Natural killer cell (primary cell): ENCODE measurements around the gene SHISAL1. TPM values are rescaled to one million over a fixed set of nuclear protein-coding genes. Genes with fewer than 3 reads are reported as not detected.

ENCODE experiments used
- ATAC-seq, 3 donors: fragments of 150-1000 bp in 2 of 3; fragments of 200-7000 bp in 1 of 3; cut with Tn5 transposase; 1 replicate in 1 of 3; 2 replicates in 2 of 3; pipeline ENCODE4 v1.10.0; 2021; ENCODE audit warnings: mild to moderate bottlenecking in 2 of 3, moderate library complexity in 2 of 3
- DNase-seq, 2 donors: peaks; one replicate each; pipeline versions ENCODE4 v3.0.0 to v3.0.0-alpha.2; 2013 to 2021; ENCODE audit warnings: mixed read lengths in 1 of 2
- H3K27ac ChIP-seq: one replicate; pipeline ENCODE4 v1.5.1; 2013; ENCODE audit warnings: mild to moderate bottlenecking, low read length
- H3K27me3 ChIP-seq: one replicate; pipeline ENCODE4 v1.6.1; 2013; ENCODE audit warnings: low read length; ENCODE audit not compliant: control insufficient read depth, insufficient read depth
- H3K36me3 ChIP-seq: one replicate; pipeline ENCODE4 v1.6.1; 2013; ENCODE audit warnings: low read length; ENCODE audit not compliant: control insufficient read depth, insufficient read depth
- H3K4me1 ChIP-seq: one replicate; pipeline ENCODE4 v1.6.1; 2013; ENCODE audit warnings: low read length; ENCODE audit not compliant: control insufficient read depth, insufficient read depth
- H3K4me3 ChIP-seq: one replicate; pipeline ENCODE4 v1.5.1; 2013; ENCODE audit warnings: low read length
- H3K9me3 ChIP-seq: one replicate; pipeline ENCODE4 v1.6.1; 2013; ENCODE audit warnings: low read length; ENCODE audit not compliant: control insufficient read depth, insufficient read depth
- H3K27ac Mint-ChIP-seq, 2 donors: one replicate each; pipeline ENCODE4 v1.8.0; 2022; ENCODE audit warnings: mild to moderate bottlenecking in 2 of 2, mixed read lengths in 2 of 2, moderate library complexity in 1 of 2
- H3K27me3 Mint-ChIP-seq, 2 donors: one replicate each; pipeline ENCODE4 v1.8.0; 2022; ENCODE audit warnings: low read depth in 2 of 2, mixed read lengths in 2 of 2
- H3K36me3 Mint-ChIP-seq: one replicate; pipeline ENCODE4 v1.8.0; 2022; ENCODE audit warnings: mixed read lengths
- H3K4me1 Mint-ChIP-seq, 2 donors: one replicate each; pipeline ENCODE4 v1.8.0; 2022; ENCODE audit warnings: mixed read lengths in 2 of 2
- H3K4me3 Mint-ChIP-seq: one replicate; pipeline ENCODE4 v1.8.0; 2022; ENCODE audit warnings: mild to moderate bottlenecking, moderate library complexity, mixed read lengths
- H3K9me3 Mint-ChIP-seq, 2 donors: one replicate each; pipeline ENCODE4 v1.8.0; 2022; ENCODE audit warnings: mixed read lengths in 2 of 2
- CTCF ChIP-seq: fragments of 200-600 bp; IDR thresholded peaks from one replicate; pipeline ENCODE4 v1.8.0; 2022; ENCODE audit warnings: antibody characterized with exemption
- WGBS: methylation state at CpG from one replicate; pipeline ENCODE4 v1.1.7; 2013; ENCODE audit warnings: missing lambda C conversion rate; ENCODE audit not compliant: insufficient coverage; 5-methylcytosine and 5-hydroxymethylcytosine counted together
- intact Hi-C: fragments of 100-400 bp; cut with micrococcal nuclease; formaldehyde crosslinking; loops from one replicate; pipeline ENCODE4 v1.14.2; 2022
- total RNA-seq, 4 donors: library from RNA; stranded (reverse); fragments of 120-200 nt in 1 of 4; gene quantifications; one replicate each; pipeline versions ENCODE4 v1.2.3 to v1.2.4, GENCODE V29; 2013 to 2022

Gene SHISAL1
- total RNA-seq, 3 donors from 2014 or later (not counting 1 experiment from before 2014, with no cell fraction given): not detected

GRCh38 chr22:44297470-44298061 lies 15.2 kb downstream of the SHISAL1 start:
- 87% methylated on average over 14 of the region's 14 CpGs for WGBS
- no peaks in the 10 kb centered on the region for H3K36me3 Mint-ChIP-seq
- no peak for DNase-seq
- intact Hi-C loops: no loop called here
- Histone ChIP-seq H3K9me3 (no peaks in the 10 kb centered on the region), H3K27ac (no peak overlapping the region), H3K4me3 (no peak overlapping the region), H3K4me1 (no peaks in the 10 kb centered on the region), H3K36me3 (no peaks in the 10 kb centered on the region), H3K27me3 (no peaks in the 10 kb centered on the region)
- H3K4me1 Mint-ChIP-seq: no peaks in the 10 kb centered on the region
- TF ChIP-seq CTCF: no peak
- H3K4me3 Mint-ChIP-seq: no peak overlapping the region
- no peaks in the 10 kb centered on the region for H3K9me3 Mint-ChIP-seq
- no peak overlapping the region for H3K27ac Mint-ChIP-seq
- peaks cover 0 to 4% of the 10 kb centered on the region in 2 donors for H3K27me3 Mint-ChIP-seq
- ATAC-seq: no peak

GRCh38 chr22:44295406-44295805 lies 17.3 kb downstream of the SHISAL1 start:
- Histone ChIP-seq H3K36me3 (no peaks in the 10 kb centered on the region), H3K4me1 (peaks cover 10% of the 10 kb centered on the region), H3K9me3 (no peaks in the 10 kb centered on the region), H3K27me3 (no peaks in the 10 kb centered on the region), H3K4me3 (no peak overlapping the region), H3K27ac (no peak overlapping the region)
- peaks cover 11 to 14% of the 10 kb centered on the region in 2 donors for H3K4me1 Mint-ChIP-seq
- H3K36me3 Mint-ChIP-seq: no peaks in the 10 kb centered on the region
- no peak for TF ChIP-seq CTCF
- intact Hi-C loops: no loop called here
- H3K9me3 Mint-ChIP-seq: no peaks in the 10 kb centered on the region
- WGBS: 98% methylated on average over 2 of the region's 3 CpGs
- DNase-seq (no peak), ATAC-seq (no peak)
- H3K27me3 Mint-ChIP-seq: peaks cover 0 to 4% of the 10 kb centered on the region in 2 donors
- H3K27ac Mint-ChIP-seq: no peak overlapping the region
- no peak overlapping the region for H3K4me3 Mint-ChIP-seq

- Mint-ChIP-seq H3K4me3 (no peak overlapping the region), H3K4me1 (peaks cover 11 to 14% of the 10 kb centered on the region in 2 donors), H3K27ac (no peak overlapping the region), H3K27me3 (no peaks in the 10 kb centered on the region), H3K9me3 (no peaks in the 10 kb centered on the region), H3K36me3 (no peaks in the 10 kb centered on the region)
- Histone ChIP-seq H3K9me3 (no peaks in the 10 kb centered on the region), H3K36me3 (no peaks in the 10 kb centered on the region), H3K4me1 (peaks cover 10% of the 10 kb centered on the region), H3K27ac (no peak overlapping the region), H3K4me3 (no peak overlapping the region), H3K27me3 (no peaks in the 10 kb centered on the region)
- TF ChIP-seq CTCF: no peak
- ATAC-seq (no peak), DNase-seq (no peak)
- intact Hi-C loops: no loop called here
- WGBS: 68% methylated on average over 6 of the region's 6 CpGs
Observed at GRCh38 chr22:44293876-44294275, 18.9 kb downstream of the SHISAL1 start.

- H3K27me3 Mint-ChIP-seq: no peaks in the 10 kb centered on the region
- Histone ChIP-seq H3K4me3 (no peak overlapping the region), H3K9me3 (no peaks in the 10 kb centered on the region), H3K36me3 (no peaks in the 10 kb centered on the region), H3K4me1 (peaks cover 10% of the 10 kb centered on the region), H3K27me3 (no peaks in the 10 kb centered on the region), H3K27ac (no peak overlapping the region)
- DNase-seq (no peak), ATAC-seq (no peak)
- no peak overlapping the region for H3K4me3 Mint-ChIP-seq
- 92% methylated on average over 12 of the region's 12 CpGs for WGBS
- intact Hi-C loops: no loop called here
- TF ChIP-seq CTCF: no peak
- H3K9me3 Mint-ChIP-seq: no peaks in the 10 kb centered on the region
- peaks cover 11 to 14% of the 10 kb centered on the region in 2 donors for H3K4me1 Mint-ChIP-seq
- H3K36me3 Mint-ChIP-seq: no peaks in the 10 kb centered on the region
- H3K27ac Mint-ChIP-seq: no peak overlapping the region
Observed at GRCh38 chr22:44293034-44293433, 19.7 kb downstream of the SHISAL1 start.
